ENCODE measurements around the gene FDX1. TPM values are rescaled to one million over a fixed set of nuclear protein-coding genes. Genes with fewer than 3 reads are reported as not detected.

FDX1 gene
- total and polyA plus RNA-seq, 12 donors, result 51.1 to 1,586 (median 315) TPM

- Histone ChIP-seq H3K36me3 (replicated peaks in 1 of 2) (no peaks in the 10 kb centered on the region), H3K27ac (no peak overlapping the region), H3K27me3 (no peaks in the 10 kb centered on the region), H3K9me3 (replicated peaks in 1 of 3) (no peaks in the 10 kb centered on the region), H3K4me1 (replicated peaks in 1 of 2) (no peaks in the 10 kb centered on the region), H3K4me3 (no peak overlapping the region)
- WGBS, 4 donors, result 82 to 100% (median 90%) methylated on average over 1 of the region's 1 CpG
- TF ChIP-seq CTCF (IDR thresholded peaks at IDR 0.05) (no peak), POLR2A (IDR thresholded peaks at IDR 0.05) (no peak)
- DNase-seq, result no peak
- intact Hi-C loops (cut with DNase I), result no loop called here
These were observed 82.3 kb downstream of the FDX1 start for GRCh38 chr11:110512026-110512425.

GRCh38 chr11:110513259-110513801 lies 83.6 kb downstream of the FDX1 start:
- no peak for TF ChIP-seq CTCF (IDR thresholded peaks at IDR 0.05)
- TF ChIP-seq POLR2A (IDR thresholded peaks at IDR 0.05), result no peak
- Histone ChIP-seq H3K4me3 (no peak overlapping the region), H3K27me3 (no peaks in the 10 kb centered on the region), H3K27ac (no peak overlapping the region), H3K4me1 (replicated peaks in 1 of 2) (no peaks in the 10 kb centered on the region), H3K9me3 (replicated peaks in 1 of 3) (no peaks in the 10 kb centered on the region), H3K36me3 (replicated peaks in 1 of 2) (no peaks in the 10 kb centered on the region)
- intact Hi-C loops (cut with DNase I), result no loop called here
- WGBS, 4 donors, result 74 to 85% (median 79%) methylated on average over 12 of the region's 12 CpGs
- no peak for DNase-seq

- H3K36me3 ChIP-seq (replicated peaks in 1 of 2), result no peaks in the 10 kb centered on the region
- no peaks in the 10 kb centered on the region for H3K9me3 ChIP-seq (replicated peaks in 1 of 3)
- H3K27me3 ChIP-seq, result no peaks in the 10 kb centered on the region
- no peak for DNase-seq
- no peaks in the 10 kb centered on the region for H3K4me1 ChIP-seq (replicated peaks in 1 of 2)
- H3K27ac ChIP-seq, result no peak overlapping the region
- WGBS, 4 donors, result 80 to 86% (median 83%) methylated on average over 12 to 13 of the region's 13 CpGs
- TF ChIP-seq POLR2A (IDR thresholded peaks at IDR 0.05) (no peak), CTCF (IDR thresholded peaks at IDR 0.05) (no peak)
- no peak overlapping the region for H3K4me3 ChIP-seq
- intact Hi-C loops (cut with DNase I), result no loop called here
These were observed 84.2 kb downstream of the FDX1 start for GRCh38 chr11:110513846-110514437.

Other genes starting within 250 kb of the FDX1 start
- gene RDX, start 133.3 kb upstream of the FDX1 start, total RNA-seq, result 1,000 to 10,000 TPM in 1 of 9 donors, 100 to 1,000 TPM in 8; 229 to 1,153 (median 667) TPM
- 100 to 1,000 TPM in 2 of 3 donors, 10 to 100 TPM in 1; 82.4 to 581 (median 196) TPM for gene RDX, start 133.3 kb upstream of the FDX1 start, polyA plus RNA-seq

Data from adrenal gland (tissue), 12 donors.